ENCODE data around the gene SEMA6B.

GRCh38 chr19:4538601-4538954 is 20.9 kb downstream of the SEMA6B start:
- TF ChIP-seq CHD1 (IDR thresholded peaks at IDR 0.05; ENCODE audit: low read depth, low read length) (no peak), TAF1 (IDR thresholded peaks at IDR 0.05; ENCODE audit: low read depth, low read length) (no peak), EZH2 (IDR thresholded peaks at IDR 0.05; ENCODE audit: low read depth, low read length, severe bottlenecking) (no peak)

Measured in H1 (cell line).